HG02798 (cell line): ENCODE measurements around the gene VLDLR.
A peak's percentile ranks its signal among the peaks of the same experiment; 100 is the strongest.

Experiments
- ATAC-seq: cut with Tn5 transposase; IDR thresholded peaks from one replicate; pipeline ENCODE4 v1.9.1; 2021; ENCODE audit warnings: mild to moderate bottlenecking; ENCODE audit not compliant: unreplicated experiment, poor library complexity

VLDLR gene

GRCh38 chr9:2620919-2621721, 467 bp upstream of the VLDLR start:
- peak; percentile 30 for ATAC-seq

DNA sequence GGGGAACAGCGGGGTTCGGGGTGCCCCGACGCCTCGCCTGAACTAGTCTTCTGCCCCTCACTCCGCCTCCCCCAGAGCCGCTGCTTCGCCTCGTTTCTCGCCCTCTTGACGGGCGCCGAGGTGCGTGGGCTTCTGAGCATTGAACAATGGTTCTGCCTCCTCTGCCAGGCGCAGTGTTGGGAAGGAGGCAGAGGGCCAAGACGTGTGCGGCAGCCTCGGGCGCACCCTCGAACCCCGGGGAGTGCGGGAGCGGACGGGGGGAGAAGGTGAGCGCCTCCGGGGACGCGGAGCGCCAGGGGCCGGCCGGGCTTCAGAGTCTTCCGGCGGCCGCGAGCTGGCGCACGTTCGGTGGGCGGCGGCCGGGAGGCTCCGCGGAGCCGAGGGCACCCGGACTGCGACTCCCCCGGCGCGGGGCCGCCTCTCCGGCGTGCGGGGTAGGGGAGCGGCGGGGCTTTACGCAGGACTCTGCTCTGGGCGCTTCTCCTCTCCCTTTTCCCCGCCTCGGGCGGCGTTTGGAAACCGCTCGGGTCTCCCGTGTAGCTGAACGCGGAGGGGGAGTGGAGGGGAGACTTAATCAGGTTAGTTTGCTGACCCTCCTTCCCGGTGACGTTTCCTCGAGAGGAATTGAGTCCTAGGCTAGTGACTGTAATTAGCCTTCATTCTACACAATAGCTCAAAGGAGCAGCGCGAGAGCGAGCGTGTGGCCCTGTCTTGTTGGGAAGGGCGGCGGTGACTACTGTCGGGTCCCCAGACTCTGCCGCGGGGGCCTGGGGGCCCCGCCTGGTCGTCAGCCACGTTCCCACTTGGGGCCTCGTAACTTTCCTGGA, 1.1 kb downstream of the VLDLR start:
- peak; percentile 37 for ATAC-seq

GRCh38 chr9:2623288-2624050, 1.9 kb downstream of the VLDLR start:
- ATAC-seq: no peak

- no peak for ATAC-seq
These were observed 2.6 kb downstream of the VLDLR start for GRCh38 chr9:2624051-2624682.

GRCh38 chr9:2625427-2625826, 3.8 kb downstream of the VLDLR start:
- ATAC-seq: no peak

DNA sequence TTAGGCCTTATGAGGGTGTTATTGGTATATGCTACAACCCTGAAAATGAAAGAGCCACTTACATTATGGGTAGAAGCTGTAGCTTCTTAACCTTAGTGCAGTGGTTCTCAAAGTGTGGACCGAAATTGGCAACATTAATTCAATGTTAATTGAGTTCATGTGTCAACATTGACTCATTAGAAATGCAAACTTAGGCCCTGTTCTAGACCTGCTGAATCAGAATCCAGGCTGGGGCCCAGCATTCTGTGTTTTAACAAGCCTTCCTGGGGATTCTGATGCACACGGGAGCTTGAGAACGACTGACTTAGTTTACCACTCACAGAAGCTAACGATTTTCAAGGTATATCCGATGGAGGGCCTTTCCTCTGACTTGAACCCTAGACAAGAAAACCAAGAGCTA, 7.3 kb downstream of the VLDLR start:
- ATAC-seq: no peak

DNA sequence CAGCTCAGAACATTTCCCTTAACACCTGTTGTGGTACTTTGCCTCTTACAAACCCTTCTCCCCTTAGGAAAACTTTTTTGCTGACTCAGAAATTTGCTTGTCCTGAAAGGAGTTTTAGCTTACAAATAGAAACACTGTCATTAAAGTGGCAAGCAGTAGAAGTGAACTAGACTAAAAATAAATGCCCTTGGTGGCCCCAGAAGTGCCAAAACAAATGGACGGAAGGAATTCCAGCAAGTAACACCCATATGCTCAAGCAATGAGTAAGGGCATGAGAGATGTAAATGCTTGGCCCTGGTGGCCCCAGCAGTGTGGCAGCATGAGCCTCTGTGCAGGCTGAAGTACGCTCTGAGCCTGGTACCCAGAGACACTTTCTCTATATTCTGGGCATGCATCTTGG, 8.6 kb downstream of the VLDLR start:
- ATAC-seq: no peak

DNA sequence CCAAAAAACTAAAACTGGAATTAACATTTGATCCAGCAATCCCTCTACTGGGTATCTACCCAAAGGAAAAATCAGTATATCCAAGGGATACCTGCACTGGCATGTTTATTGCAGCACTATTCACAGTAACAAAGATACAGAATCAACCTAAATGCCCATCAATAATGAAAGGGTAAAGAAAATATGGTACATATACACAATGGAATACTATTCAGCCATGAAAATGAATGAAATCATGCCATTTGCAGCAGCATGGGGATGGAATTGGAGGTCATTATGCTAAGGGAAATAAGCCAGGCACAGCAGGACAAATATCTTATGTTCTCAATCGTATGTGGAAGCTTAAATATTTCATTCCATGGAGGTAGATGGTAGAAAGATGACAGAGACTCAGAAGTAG, 9.7 kb downstream of the VLDLR start:
- ATAC-seq: no peak

DNA sequence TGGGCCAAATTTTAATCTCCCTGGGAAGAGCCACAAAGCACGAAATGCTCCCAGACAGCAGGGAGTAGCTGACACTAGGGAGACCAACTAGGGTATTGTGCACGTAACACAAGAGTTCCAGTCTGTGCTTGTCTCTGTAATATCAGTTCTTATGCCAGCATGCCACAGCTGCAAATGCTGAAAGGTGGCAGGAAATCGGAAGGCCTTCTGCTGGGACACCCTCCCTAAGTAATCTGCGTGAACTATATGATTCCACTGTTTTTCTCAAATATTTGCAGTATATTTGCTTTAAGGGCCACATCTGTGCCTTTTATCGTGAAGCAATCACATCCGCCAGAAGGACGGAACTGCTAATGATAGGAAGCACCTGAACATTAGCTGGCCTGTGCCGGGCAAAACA, 12.6 kb downstream of the VLDLR start:
- no peak for ATAC-seq

GRCh38 chr9:2634818-2635217, 13.2 kb downstream of the VLDLR start:
- no peak for ATAC-seq

GRCh38 chr9:2635922-2636321, 14.3 kb downstream of the VLDLR start:
- ATAC-seq: no peak

GRCh38 chr9:2637390-2637789, 15.8 kb downstream of the VLDLR start:
- ATAC-seq: no peak

GRCh38 chr9:2638871-2639673, 17.5 kb downstream of the VLDLR start:
- peak; percentile 89 for ATAC-seq

DNA sequence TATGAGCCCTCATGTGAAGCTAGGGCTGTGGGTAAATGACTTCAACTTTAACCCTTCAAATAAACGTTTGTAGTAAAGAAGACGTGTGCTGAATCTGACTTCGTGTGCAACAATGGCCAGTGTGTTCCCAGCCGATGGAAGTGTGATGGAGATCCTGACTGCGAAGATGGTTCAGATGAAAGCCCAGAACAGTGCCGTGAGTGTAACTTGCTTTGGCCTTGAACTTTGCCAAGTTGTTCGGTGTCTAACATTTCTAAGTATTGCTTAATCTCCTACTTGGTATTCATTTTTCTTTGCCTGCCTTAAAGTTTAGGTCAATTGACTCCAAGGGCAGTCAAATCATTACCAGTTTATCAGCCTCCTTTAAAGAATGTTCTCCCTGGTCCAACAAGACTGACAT, 18.2 kb downstream of the VLDLR start:
- no peak for ATAC-seq

- no peak for ATAC-seq
These were observed 19.0 kb downstream of the VLDLR start for GRCh38 chr9:2640570-2640969.

- ATAC-seq: no peak
These were observed 19.4 kb downstream of the VLDLR start for GRCh38 chr9:2641033-2641432.

GRCh38 chr9:2642068-2642467, 20.5 kb downstream of the VLDLR start:
- no peak for ATAC-seq

GRCh38 chr9:2645569-2645968, 24.0 kb downstream of the VLDLR start:
- ATAC-seq: peak; percentile 77

GRCh38 chr9:2655411-2655901, 33.9 kb downstream of the VLDLR start:
- no peak for ATAC-seq
